HepG2 (cell line): ENCODE data around the gene TXNRD1. TPM values are rescaled to one million over a fixed set of nuclear protein-coding genes. Genes with fewer than 3 reads are reported as not detected.

ENCODE experiments used
- ATAC-seq: fragments of 200-7000 bp; cut with Tn5 transposase; 3 replicates; pipeline ENCODE4 v1.9.1; 2020; ENCODE audit warnings: mild to moderate bottlenecking, moderate library complexity
- BruUV-seq: library from RNA; stranded (reverse); fragments of 400-500 nt; replicated peaks from 2 replicates; lab custom pipeline; 2021; lab: Mats Ljungman, UMichigan
- CTCF ChIA-PET: fragments of 300-600 bp; formaldehyde crosslinking; extraction: SDS; loops from one replicate; lab custom pipeline; 2021; ENCODE audit warnings: low total read pairs, inconsistent platforms, low intra/inter-chr PET ratio; lab: Yijun Ruan, JAX
- POLR2A ChIA-PET: fragments of 350-600 bp; sonication (Branson Sonifier 250); formaldehyde crosslinking; loops from one replicate; lab custom pipeline; 2020; ENCODE audit warnings: antibody characterized with exemption, inconsistent platforms; lab: Yijun Ruan, JAX
- DNase-seq: peaks from one replicate; pipeline ENCODE4 v3.0.0-alpha.2; 2015; ENCODE audit warnings: low spot score
- FAIRE-seq: peaks from 3 replicates; lab custom pipeline; 2011; peaks lifted over from hg19 to GRCh38; lab: Jason Lieb, UNC
- H2AFZ ChIP-seq: one replicate; pipeline ENCODE4 v1.6.1; 2011; ENCODE audit warnings: low read length, inconsistent platforms
- H3K27ac ChIP-seq: fragments of 300-600 bp; 3 replicates; pipeline ENCODE4 v1.8.0; 2011; ENCODE audit warnings: mixed run types, mild to moderate bottlenecking, mixed read lengths, low read length, inconsistent platforms; ENCODE audit not compliant: insufficient read depth; ENCODE audit errors: extremely low read length
- H3K27me3 ChIP-seq, 2 experiments: fragments of 200-600 bp in 1 of 2; 2 replicates in 1 of 2; 3 replicates in 1 of 2; pipeline versions ENCODE4 v1.6.0 to v1.8.0; 2011; ENCODE audit warnings: low read length in 2 of 2, mild to moderate bottlenecking in 2 of 2, moderate library complexity in 2 of 2, inconsistent platforms in 1 of 2; ENCODE audit not compliant: insufficient read depth in 2 of 2, control insufficient read depth in 1 of 2
- H3K36me3 ChIP-seq, 2 experiments: fragments of 200-600 bp in 1 of 2; replicated peaks in 1 of 2; 2 replicates in 1 of 2; 3 replicates in 1 of 2; pipeline versions ENCODE4 v1.5.1 to v1.8.0; 2011; ENCODE audit warnings: low read length in 2 of 2, inconsistent platforms in 1 of 2; ENCODE audit not compliant: insufficient read depth in 2 of 2, control insufficient read depth in 1 of 2
- H3K4me1 ChIP-seq: 2 replicates; pipeline ENCODE4 v1.5.1; 2012; ENCODE audit warnings: low read length, inconsistent platforms; ENCODE audit not compliant: insufficient read depth
- H3K4me2 ChIP-seq: 2 replicates; pipeline ENCODE4 v1.6.0; 2011; ENCODE audit warnings: low read depth, low read length, inconsistent platforms
- H3K4me3 ChIP-seq, 3 experiments: fragments of 200-600 bp in 1 of 3; sonication (generic), shearing (Covaris generic) in 1 of 3; replicated peaks in 1 of 3; 2 replicates each; pipeline ENCODE4 v1.5.1; 2011 to 2016; ENCODE audit warnings: low read length in 3 of 3, inconsistent platforms in 2 of 3, low read depth in 2 of 3, mild to moderate bottlenecking in 2 of 3, control low read depth in 1 of 3, mixed read lengths in 1 of 3; ENCODE audit not compliant: insufficient read depth in 1 of 3
- H3K79me2 ChIP-seq: one replicate; pipeline ENCODE4 v1.6.1; 2011; ENCODE audit warnings: low read length, inconsistent platforms; ENCODE audit not compliant: insufficient read depth
- H3K9ac ChIP-seq: 2 replicates; pipeline ENCODE4 v1.6.0; 2011; ENCODE audit warnings: mild to moderate bottlenecking, low read depth, low read length, inconsistent platforms; ENCODE audit not compliant: insufficient read depth
- H3K9me3 ChIP-seq: 2 replicates; pipeline ENCODE4 v1.5.1; 2012; ENCODE audit warnings: mild to moderate bottlenecking, low read length
- H4K20me1 ChIP-seq: 2 replicates; pipeline ENCODE4 v1.6.0; 2011; ENCODE audit warnings: inconsistent platforms, mild to moderate bottlenecking, low read length, moderate library complexity; ENCODE audit not compliant: insufficient read depth
- CC2D1A ChIP-seq: sonication (generic); formaldehyde crosslinking; IDR thresholded peaks from 2 replicates; pipeline ENCODE4 v1.8.1; 2023; ENCODE audit warnings: mild to moderate bottlenecking, missing genetic modification reagents
- GATA4 ChIP-seq: sonication (generic); IDR thresholded peaks from 2 replicates; pipeline ENCODE4 v1.6.1; 2016; ENCODE audit warnings: antibody characterized with exemption, low read depth, borderline replicate concordance
- HNF4G ChIP-seq, 2 experiments: sonication (generic) in 1 of 2; formaldehyde crosslinking in 1 of 2; IDR thresholded peaks; 2 replicates each; pipeline versions ENCODE4 v1.4.0 to v1.6.1; 2011 to 2020; ENCODE audit warnings: borderline replicate concordance in 2 of 2, low read depth in 2 of 2, mild to moderate bottlenecking in 2 of 2, low read length in 1 of 2, missing genetic modification reagents in 1 of 2, moderate library complexity in 1 of 2
- JDP2 ChIP-seq: sonication (generic); formaldehyde crosslinking; IDR thresholded peaks from 2 replicates; pipeline ENCODE4 v1.8.1; 2022; ENCODE audit warnings: missing genetic modification reagents, borderline replicate concordance
- ZBTB26 ChIP-seq: IDR thresholded peaks from 2 replicates; pipeline ENCODE4 v1.6.1; 2016; ENCODE audit warnings: missing compliant biosample characterization, missing genetic modification reagents, borderline replicate concordance
- ZMYM4 ChIP-seq: sonication (generic); formaldehyde crosslinking; IDR thresholded peaks from 2 replicates; pipeline ENCODE4 v1.8.1; 2023; ENCODE audit warnings: mild to moderate bottlenecking, missing genetic modification reagents
- ZNF552 ChIP-seq: sonication (generic); formaldehyde crosslinking; IDR thresholded peaks from 2 replicates; pipeline ENCODE4 v1.9.0; 2022; ENCODE audit warnings: missing genetic modification reagents, mild to moderate bottlenecking, borderline replicate concordance
- ZNF605 ChIP-seq: sonication (generic); formaldehyde crosslinking; IDR thresholded peaks from 2 replicates; pipeline ENCODE4 v1.8.0; 2022; ENCODE audit warnings: mild to moderate bottlenecking, missing genetic modification reagents
- WGBS: methylation state at CpG from one replicate; pipeline ENCODE4 v1.1.6; 2017; ENCODE audit warnings: low lambda C conversion rate; 5-methylcytosine and 5-hydroxymethylcytosine counted together
- in situ Hi-C: cut with HindIII; loops from 2 replicates; pipeline ENCODE4 v1.10.0; 2017; ENCODE audit warnings: low pct_unique_long_range_greater_than_20kb; ENCODE audit not compliant: extremely low pct_ligation_motif_present
- intact Hi-C: fragments of 100-400 bp; cut with micrococcal nuclease; formaldehyde crosslinking; loops from one replicate; pipeline ENCODE4 v1.10.0; 2022; ENCODE audit not compliant: unreplicated experiment
- polyA plus RNA-seq, 8 experiments: library from polyadenylated mRNA; depleted of rRNA in 3 of 8; stranded (reverse) in 7 of 8; unstranded in 1 of 8; fragments of >200 nt; fragmentation: Illumina TruSeq in 4 of 8; extraction: Trizol in 4 of 8; gene quantifications; 2 replicates each; pipeline versions ENCODE4 v1.2.1 to v1.2.3, GENCODE V29; 2011 to 2016; ENCODE audit warnings: low read depth in 4 of 8, missing spikeins in 1 of 8, mixed read lengths in 1 of 8; ENCODE audit not compliant: insufficient read depth in 1 of 8
- total RNA-seq, 5 experiments: library from RNA; depleted of rRNA; stranded (reverse); fragments of >200 nt; fragmentation: Illumina TruSeq; extraction: Trizol; gene quantifications; 2 replicates each; pipeline ENCODE4 v1.2.3, GENCODE V29; 2016; ENCODE audit warnings: low read depth in 1 of 5

Gene TXNRD1
- total and polyA plus RNA-seq, 2 of the 13 experiments (the other 11 are each of a cell fraction or from before 2014, with no cell fraction given) = 54.0 to 190 TPM

- peaks cover 18 to 64% of the 10 kb centered on the region in 2 experiments for H3K36me3 ChIP-seq
- H3K4me2 ChIP-seq = no peak overlapping the region
- 100% methylated on average over 2 of the region's 2 CpGs for WGBS
- peaks cover 6% of the 10 kb centered on the region; the same call in 1 of the 2 replicates for H3K4me1 ChIP-seq
- no peak overlapping the region for H3K4me3 ChIP-seq
- no peak overlapping the region for H2AFZ ChIP-seq
- DNase-seq (no peak), ATAC-seq (no peak), FAIRE-seq (no peak)
- no peak overlapping the region for H3K9ac ChIP-seq
- ChIA-PET CTCF (no interaction called here), POLR2A (no interaction called here)
- H3K9me3 ChIP-seq = no peaks in the 10 kb centered on the region
- BruUV-seq = TSS peak; percentile 18
- H3K27ac ChIP-seq = no peak overlapping the region
- no peaks in the 10 kb centered on the region; the same call in 1 of the 2 replicates for H4K20me1 ChIP-seq
- in situ Hi-C loops = no loop called here
- H3K79me2 ChIP-seq = no peaks in the 10 kb centered on the region
- H3K27me3 ChIP-seq = no peaks in the 10 kb centered on the region
- no peak for TF ChIP-seq JDP2 (CRISPR knock-in tag)
- TF ChIP-seq GATA4 = no peak
- TF ChIP-seq ZMYM4 (CRISPR knock-in tag) = no peak
- TF ChIP-seq CC2D1A = no peak
- no peak for TF ChIP-seq ZBTB26 (CRISPR knock-in tag)
- TF ChIP-seq ZNF552 (CRISPR knock-in tag) = no peak
- TF ChIP-seq HNF4G (IDR thresholded peaks at IDR 0.05; ENCODE audit: borderline replicate concordance, low read depth, low read length) = no peak
- no peak for TF ChIP-seq HNF4G (CRISPR knock-in tag; IDR thresholded peaks at IDR 0.05; ENCODE audit: borderline replicate concordance, low read depth)
- no peak for TF ChIP-seq ZNF605 (CRISPR knock-in tag)
- intact Hi-C loops = no loop called here
Measured at GRCh38 chr12:104348994-104349494, 133.5 kb downstream of the TXNRD1 start.
